ENCODE results near the gene TF. TPM values are rescaled to one million over a fixed set of nuclear protein-coding genes. Genes with fewer than 3 reads are reported as not detected.

TF gene
- total RNA-seq, 1 experiment from 2014 or later, result not detected

- no peak for DNase-seq (ENCODE audit: low read depth)
Measured at GRCh38 chr3:133747373-133747772, 1.2 kb downstream of the TF start.

- DNase-seq (ENCODE audit: low read depth), result no peak
Measured at GRCh38 chr3:133747907-133748639, 1.9 kb downstream of the TF start.

- DNase-seq (ENCODE audit: low read depth), result no peak
Measured at GRCh38 chr3:133749427-133750258, 3.5 kb downstream of the TF start.

GRCh38 chr3:133750259-133750656 is 4.1 kb downstream of the TF start:
- DNase-seq (ENCODE audit: low read depth), result no peak

- DNase-seq (ENCODE audit: low read depth), result no peak
Measured at GRCh38 chr3:133753107-133753778, 7.0 kb downstream of the TF start.

- no peak for DNase-seq (ENCODE audit: low read depth)
Measured at GRCh38 chr3:133753779-133754164, 7.6 kb downstream of the TF start.

GRCh38 chr3:133754455-133754854 is 8.3 kb downstream of the TF start:
- no peak for DNase-seq (ENCODE audit: low read depth)

GRCh38 chr3:133754973-133755828 is 9.0 kb downstream of the TF start:
- DNase-seq (ENCODE audit: low read depth), result no peak

- no peak for DNase-seq (ENCODE audit: low read depth)
Measured at GRCh38 chr3:133756716-133757694, 10.8 kb downstream of the TF start.

- DNase-seq (ENCODE audit: low read depth), result no peak
Measured at GRCh38 chr3:133757701-133758567, 11.7 kb downstream of the TF start.

GRCh38 chr3:133758568-133758928 is 12.4 kb downstream of the TF start:
- no peak for DNase-seq (ENCODE audit: low read depth)

- no peak for DNase-seq (ENCODE audit: low read depth)
Measured at GRCh38 chr3:133758964-133759739, 13.0 kb downstream of the TF start.

GRCh38 chr3:133759740-133760305 is 13.6 kb downstream of the TF start:
- no peak for DNase-seq (ENCODE audit: low read depth)

- DNase-seq (ENCODE audit: low read depth), result no peak
Measured at GRCh38 chr3:133760916-133761315, 14.7 kb downstream of the TF start.

GRCh38 chr3:133761605-133762484 is 15.7 kb downstream of the TF start:
- no peak for DNase-seq (ENCODE audit: low read depth)

GRCh38 chr3:133762539-133762938 is 16.3 kb downstream of the TF start:
- no peak for DNase-seq (ENCODE audit: low read depth)

Measured in LHCN-M2 (cell line).